Measurements from ENCODE around the gene ETS1.
A peak's percentile ranks its signal among the peaks of the same experiment; 100 is the strongest.

Gene ETS1

DNA sequence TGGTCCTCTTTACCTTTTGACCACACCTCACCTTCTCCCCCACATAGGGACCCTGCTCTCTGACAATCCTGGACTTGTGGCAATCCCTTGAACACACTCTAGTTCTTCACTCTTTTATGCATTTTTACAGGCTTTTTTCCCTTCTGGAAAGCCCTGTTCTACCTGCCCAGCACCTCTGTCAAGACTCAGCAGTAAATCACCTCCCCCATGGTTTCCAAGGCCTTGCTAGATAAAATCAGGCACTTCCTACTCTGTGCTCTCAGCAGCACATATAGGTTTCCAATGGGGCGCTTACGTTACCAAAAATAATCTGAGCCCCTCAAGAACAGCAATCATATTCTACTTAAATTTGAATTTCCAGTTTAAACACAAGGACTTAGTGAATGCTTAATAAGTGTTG lies 53.9 kb downstream of the ETS1 start:
- no peak for DNase-seq

DNA sequence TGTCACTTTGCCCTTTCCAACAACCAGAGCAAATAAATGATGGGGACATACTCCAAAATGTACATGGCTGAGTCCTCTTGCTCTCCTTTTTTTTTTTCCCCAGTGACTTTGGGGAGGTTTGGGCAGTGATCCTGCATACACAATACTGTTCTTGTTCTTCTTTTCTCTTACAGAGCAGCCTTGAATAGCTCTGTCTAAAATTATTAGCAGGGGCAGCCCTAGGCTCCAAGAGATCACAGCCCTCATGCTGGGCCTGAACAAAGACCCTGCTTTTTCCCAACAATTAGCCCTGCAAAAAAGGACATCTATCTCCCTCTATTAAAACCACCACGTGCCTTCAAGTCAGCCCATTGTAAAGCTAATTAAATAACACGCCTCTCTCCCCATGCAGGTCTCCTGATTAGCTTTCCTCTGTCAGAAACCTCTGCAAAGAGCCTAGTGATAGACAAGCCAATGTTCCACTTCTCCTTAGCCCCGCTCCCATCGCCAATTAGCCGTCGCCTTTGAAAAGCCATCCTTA lies 54.7 kb downstream of the ETS1 start:
- DNase-seq = peak; percentile 96

DNA sequence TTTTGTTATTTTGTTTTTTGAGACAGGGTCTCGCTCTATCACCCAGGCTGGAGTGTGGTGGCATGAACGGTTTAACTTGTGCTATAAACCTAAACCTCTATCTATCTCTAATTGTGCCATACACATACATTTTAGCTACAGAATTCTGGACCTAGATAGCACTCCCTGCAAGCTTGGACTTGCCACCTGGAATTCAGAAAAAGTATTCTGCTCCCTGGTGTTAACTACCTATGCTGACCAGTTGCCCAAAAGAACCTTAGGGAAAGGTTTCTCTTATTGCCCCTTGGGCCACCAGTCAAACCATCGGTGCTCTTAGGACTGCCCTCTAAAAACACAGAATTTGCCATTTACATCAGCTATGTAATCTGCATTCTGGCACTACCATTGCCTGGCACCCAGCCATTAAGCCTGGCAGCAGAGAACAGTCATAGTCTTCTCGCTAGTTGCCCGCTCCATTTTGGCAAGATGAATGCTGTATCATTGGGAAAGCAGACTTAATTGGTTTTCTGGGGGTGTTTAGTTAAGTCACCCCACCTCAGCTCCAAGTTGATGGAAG lies 55.3 kb downstream of the ETS1 start:
- DNase-seq = peak; percentile 42

DNA sequence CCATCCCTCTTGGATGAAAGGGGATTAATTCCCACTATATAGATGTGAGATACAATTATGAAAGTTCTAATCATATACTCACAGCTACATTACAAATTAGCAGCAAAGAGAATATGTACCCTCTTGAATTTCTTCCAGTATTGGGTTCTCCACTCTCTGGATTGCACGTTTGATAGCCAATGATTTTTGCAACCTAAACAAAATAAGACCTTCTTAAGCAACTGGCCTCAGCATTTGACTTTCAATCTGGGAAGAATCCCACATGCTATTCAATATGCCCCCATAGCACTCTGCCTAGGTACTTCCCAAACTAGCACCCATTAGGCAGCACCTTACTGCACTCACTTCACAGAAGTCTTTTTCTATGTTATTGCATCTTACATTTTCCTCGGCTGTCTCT lies 55.8 kb downstream of the ETS1 start:
- DNase-seq = no peak

DNA sequence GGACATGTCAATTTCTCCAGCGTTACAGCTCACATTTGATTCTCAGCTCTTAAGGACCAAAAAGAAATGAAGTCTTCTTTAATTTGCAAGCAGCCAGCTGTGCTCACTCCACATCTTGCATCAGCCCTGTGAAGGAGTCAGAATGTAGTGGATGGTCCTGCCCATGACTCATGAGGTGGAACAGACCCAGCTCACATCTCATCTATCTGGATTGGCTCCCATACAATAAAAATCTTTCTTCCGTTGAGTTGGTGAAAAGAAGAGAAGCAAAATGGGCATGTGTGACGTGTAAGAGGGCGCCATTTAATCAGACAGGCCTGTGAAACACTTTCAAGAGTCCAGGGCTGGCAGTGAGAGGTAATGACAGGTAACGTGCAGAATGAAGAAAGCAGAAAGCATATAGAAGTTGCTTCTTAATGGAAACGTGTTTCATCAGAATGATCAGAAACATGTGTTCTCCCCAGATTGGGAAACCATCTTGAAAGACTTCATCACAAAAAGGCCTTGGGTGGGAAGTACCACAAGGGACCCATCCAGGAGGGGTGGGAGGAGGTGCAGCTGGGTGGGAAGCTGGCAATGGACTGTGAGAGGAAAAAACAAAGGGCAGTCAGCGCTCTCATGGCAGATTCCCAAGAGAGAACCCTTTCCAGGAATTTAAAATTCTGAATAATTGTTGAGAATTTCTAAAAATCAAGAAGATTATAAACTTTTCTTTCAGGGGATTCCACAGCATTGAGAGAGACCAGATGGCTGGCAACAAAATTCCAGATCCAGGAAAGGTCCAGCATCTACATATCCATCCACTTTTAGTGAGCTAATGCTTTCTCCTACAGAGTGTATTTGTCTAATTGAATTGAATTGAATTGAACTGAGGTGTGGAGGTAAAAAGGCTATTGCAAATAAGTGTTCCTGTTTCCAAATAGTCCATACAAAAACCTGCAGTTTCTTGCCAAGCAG lies 57.0 kb downstream of the ETS1 start:
- no peak for DNase-seq

DNA sequence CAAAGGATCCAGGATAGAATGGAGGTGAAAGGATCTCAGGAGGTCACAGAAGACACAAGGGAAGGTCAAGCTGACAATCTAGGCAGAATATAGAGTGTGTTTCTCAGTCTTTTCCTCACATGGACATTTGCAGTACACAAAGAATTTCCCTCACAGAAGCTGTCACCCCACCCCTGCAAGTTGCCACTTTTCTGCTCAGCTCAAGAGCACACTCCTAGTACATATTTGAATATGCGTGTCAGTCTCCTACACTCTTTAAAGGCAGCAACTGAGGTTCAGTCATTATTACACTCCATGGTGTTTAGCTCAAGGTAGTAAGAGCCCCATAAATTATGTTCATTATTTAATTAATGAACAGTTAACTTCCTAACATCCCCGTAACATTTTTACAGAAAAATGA lies 59.1 kb downstream of the ETS1 start:
- DNase-seq = no peak

DNA sequence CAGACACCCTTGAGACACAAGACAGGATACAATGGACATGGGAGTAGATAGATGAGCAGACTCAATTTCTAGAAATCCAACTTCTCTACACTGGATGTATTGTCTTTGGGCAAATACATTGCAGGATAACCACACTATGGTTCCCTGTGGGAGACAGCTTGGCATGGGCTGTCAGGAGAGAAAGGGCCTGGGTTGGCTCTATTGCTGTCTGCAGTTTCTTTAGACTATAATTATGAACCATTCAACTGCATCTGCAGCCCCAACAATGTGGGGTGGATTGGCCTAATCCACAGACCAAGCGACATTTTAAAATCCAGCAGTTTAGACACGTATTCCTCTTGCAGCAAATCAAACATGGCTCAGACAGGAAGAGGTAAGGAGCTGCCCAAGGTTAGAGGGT lies 60.3 kb downstream of the ETS1 start:
- no peak for DNase-seq

DNA sequence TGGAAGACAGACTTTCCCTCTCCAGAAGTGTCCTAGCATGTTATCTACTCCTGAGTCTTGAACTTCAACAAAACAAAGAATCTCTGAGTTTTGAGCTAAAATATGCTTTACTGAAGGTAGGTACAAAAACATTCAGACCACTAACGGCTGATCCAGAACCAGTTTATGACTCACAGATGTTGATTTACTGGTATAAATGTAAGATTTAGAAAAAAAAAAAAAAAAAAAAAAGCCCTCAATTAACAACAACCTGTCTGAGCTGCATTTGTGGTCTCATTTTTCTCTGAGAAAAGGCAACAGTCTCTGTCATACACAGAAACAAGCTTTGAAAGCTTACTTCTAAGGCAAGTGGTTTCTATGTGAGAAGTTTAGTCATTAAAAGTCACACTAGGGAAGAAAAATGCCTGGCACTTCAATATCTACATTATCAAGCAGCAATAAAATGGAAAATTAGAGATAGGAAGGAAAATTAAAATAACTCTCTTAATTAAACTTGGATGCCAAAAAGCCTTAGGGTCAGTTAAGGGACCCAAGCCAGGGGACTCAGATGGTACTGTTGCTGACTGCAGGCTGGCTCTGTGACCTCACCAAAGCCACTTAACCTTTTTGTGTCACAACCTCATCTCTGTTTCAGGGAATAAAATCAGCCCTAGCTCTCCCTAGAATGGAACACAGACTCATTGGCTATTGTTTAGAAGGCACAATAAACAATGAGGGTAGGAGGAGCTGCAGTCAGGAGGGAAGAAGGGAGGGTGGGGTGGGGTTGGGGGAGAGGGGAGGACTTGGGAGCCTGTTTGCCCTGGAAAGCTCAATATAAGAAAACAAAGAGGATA lies 61.7 kb downstream of the ETS1 start:
- no peak for DNase-seq

DNA sequence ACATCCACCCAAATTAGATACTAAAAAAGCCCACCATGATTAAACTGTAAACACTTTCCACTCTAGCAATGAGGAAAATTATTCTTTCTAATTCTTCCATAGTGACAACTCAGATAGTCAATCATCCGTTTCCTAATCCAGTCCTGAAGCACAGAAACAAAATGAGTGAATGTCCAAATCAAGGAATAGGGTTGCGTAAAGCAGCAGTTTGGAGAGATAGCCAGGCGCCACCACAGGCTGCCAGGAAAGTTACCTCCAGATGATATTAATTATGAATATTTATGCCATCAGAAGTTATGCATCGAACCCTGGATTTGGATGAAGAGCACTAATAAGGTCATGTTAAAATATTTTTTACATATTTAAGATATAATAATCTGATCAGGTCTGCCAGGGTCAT lies 63.2 kb downstream of the ETS1 start:
- no peak for DNase-seq

DNA sequence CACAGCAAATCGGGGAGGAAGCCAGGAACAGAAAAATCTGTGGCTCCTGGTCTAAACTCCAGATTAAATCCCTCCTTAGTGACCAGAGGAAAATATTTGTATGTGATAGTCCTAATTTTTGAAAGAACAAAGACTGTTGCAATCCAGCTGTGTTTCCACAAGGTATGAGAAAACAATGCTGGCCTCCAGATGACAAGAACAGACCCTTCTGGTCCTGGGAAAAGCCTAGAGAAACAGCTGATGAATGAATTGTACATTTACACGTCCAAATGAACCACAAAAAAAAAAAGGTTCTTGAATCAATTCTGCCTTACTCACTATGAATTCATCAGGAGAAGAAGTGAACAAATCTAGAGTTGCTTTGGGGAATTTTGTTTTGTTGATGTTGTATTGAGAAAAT lies 63.7 kb downstream of the ETS1 start:
- no peak for DNase-seq

DNA sequence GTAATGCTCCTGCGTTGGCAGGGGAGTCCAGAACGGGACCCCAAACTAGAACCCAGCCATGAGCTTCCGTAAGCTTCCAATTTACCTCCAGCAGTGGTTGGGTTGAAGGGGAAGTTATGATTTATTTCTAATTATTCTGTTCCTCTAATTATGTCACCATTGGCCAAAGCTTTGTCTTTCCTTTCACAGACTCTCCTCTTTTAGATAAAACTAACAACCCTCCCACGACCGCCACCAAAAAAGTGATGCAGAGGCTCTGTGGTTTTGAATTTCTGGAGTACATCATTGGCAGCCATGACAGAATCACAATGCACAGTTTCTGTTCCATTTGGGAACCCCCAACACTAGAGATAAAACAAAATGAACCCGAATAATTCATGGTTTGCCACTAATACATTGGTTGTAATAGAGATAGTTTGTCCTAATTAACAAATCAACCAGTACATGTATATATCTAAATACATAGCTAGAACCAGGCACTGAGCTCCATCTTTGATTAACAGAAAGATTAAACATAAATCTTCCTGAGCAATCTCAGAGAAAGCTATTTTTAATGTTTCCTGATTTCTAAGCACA lies 64.3 kb downstream of the ETS1 start:
- no peak for DNase-seq

DNA sequence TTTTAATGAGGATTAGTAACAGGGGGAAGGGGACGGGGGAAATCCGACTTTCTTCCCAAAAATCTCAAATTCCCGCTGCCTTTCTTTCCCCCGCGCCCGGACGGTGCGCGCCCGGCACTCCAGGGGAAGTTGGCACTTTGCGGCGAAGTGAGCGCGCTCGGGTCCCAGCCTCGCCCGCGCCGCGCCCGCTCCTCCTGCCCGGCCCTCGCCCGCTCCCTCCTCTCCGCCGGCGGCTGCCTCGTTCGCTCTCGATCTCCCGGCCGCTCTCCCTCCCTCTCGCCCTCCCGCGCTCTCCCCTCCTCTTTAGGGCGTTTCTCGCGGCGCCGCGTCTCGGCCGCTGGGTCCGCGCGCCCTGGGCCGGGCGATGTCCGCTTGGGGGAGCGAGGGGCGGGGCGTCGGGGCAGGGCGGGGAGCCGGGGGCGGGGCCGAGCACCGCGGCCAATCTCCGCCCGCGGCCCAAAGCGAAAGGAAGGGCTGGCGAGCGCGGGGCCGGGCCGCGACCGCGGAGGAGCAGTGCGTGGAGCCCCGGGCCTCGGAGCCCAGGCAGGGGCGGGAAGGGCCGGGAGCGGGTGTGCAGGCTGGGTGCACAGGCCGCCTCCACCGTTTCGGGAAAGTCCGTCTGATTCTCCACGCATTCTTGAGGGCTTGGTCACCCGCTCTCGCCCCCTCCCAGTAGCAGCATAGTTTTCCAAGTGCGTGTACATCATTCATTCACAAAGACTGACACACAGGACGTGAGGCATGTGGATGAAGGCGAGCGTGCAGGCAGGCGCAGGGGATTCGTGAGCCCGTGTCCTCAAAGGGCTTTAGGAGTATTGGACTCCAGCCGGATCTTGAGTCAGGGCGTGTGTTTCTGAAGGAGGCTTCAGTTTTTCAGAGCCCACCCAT lies 65.1 kb downstream of the ETS1 start:
- peak; percentile 94 for DNase-seq

DNA sequence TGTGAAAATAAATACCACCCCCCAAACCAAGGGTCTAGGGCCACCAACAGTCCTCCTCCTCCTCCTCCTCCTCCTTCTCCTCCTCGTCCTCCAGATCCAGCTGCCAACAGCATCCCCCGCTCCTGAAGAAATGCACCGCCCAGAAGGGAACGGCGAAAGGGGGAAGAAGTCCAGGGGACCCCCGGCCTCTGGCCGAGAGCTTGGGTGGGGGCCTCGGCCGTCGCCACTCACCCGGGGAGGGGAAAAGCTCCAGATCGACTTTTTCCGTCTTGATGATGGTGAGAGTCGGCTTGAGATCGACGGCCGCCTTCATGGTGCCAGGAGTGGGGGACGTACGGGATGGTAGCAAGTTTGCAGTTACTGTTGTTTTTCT lies 65.7 kb downstream of the ETS1 start:
- DNase-seq = no peak

DNA sequence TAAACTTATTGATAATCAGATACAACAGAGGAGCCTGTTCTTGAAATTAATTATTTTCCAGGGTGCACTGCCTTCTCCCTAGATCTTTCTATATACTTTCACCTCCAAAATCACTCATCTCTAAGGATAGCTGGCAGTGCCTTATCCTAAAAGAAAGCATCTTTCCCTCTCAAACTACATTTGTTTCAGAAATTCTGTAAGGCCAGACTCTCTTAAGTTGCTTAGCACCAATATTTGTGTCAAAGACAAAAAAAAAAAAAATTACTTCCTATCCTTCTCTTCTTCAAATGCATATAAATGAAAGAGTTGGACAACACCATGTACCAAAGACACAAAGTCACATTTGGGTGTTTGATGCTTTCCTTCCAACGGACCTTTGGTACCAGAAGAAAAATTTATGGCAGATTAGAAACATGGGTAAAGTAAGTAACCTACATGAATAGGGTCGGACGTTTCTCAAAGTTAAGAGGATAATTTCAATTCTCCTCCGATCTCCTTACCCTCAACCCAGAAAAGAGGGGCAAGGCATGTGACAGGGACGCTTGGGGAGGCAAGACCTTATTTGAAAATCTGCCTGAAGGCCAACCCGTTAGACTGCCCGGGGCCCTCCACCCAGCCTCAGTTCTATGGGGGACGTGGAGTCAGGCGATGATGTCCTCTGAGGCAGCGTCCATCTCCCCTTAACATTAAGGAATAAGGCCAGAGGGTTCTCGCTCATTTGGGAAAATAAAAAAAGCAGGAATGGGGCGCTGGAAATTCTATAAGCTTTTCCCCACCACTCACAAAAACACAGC lies 66.3 kb downstream of the ETS1 start:
- no peak for DNase-seq

DNA sequence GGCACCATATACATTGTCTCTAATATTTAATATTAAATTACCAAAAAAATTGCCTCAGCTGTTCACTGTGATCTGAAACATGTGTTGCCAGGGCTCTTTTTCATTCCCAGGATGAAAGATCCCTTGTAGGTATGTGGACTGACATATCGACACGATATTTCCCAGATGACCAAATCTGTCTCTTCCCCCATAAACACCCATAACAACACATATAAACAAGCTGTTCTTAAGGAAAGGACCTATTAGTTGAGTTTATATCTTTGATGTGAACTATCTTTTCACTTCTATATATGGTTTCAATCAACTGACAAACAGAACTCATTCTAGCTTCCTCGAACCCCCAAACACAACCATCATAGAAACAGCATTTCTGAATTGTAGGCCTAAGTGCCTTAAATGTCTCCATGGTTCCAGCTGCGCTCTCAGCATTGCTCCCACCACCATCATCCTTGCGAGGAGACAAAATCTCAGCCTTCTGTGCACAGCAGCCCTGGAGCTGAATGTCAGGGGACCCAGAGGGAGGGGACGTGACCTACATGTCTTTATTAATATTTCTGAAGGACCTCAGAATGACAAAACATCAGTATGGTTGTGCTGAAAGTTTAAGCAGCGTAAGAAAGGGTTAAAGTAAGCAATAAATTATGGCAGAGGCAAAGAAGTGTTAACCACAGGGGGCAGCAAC lies 67.0 kb downstream of the ETS1 start:
- no peak for DNase-seq

DNA sequence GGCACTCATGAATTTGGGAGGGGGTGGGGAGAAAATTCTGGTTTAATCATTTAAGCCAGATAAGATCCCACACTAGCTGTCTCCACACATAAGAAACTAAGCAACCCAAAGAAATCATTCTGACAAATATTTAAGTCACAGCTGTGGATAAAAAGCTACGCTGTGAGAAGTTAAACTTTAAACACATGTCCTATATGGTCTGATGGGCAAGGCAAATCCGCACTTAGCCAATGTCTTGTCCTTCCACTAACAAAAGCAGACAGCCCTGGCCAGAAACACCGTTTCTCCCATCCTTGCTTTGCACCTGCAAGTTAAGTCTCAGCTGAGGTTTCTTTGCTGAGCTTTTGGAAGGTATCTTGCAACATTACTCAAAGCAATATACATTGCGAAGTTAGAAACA lies 68.0 kb downstream of the ETS1 start:
- DNase-seq = no peak

DNA sequence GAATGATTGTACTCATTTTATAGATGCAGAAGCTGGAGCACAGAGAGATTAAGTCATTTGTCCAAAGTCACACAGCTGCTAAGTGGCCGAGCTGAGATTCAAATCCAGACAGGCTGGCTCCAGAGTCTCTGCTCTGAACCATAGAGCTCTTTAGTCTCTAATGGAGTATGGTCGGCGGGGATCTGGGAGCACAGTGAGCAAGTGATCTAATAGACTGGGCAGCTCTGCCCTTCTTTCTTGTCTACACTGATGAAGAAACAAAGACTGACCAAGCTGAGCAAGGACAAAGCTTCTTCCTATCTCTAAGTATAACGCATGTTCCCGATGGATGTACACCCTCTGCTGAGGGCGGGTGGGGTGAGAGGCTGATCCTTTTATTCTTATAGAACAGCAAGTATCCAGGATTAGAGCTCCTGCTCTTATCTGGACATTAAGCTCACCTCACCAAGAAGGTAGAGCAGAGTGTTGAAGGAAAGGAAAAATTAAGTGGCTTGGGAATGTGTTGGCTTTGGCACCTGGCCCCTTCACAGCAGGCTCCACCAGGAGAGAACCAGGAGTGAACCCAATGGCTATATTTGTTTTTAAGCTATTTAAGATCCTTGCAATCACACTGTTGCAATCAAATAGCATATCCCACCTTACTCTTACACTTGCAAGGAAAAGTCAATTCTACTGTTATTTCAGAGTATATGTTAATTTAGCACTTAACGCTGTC lies 68.7 kb downstream of the ETS1 start:
- DNase-seq = peak; percentile 44

DNA sequence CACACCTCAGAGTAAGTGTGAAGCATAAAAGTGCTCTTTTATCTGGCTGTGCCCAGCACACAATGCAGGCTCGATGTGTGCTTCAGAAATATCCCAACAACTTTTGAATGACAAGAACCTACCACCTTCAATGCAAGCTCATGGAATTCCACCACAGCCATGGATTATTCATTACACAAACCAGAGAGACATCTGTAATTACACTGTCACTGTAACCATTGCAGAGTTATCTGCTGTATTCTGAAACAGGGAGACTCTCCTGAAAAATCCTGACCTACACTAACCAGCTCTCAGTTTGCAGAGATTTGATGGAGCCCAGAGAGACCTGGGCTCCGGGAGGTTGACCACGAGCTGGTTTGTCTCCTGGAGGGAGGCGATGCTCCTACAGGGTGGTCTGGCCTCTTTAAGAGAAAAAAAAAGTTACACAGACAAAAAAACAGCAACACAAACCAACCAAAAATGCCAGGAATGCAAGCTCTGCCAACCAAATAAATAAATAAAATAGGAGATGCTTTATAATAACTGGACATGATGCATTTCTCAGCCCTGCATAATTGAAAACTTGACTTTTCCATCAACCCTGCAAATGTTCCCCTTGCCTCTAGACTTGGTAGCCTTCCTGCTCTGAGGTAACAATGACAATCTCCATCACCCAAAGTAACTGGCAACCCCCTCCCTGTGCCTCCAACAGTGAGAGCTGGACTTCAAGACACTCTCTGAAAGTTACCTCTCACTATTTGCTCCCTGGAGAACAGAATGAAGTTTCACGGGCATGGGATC lies 69.7 kb downstream of the ETS1 start:
- DNase-seq = no peak

DNA sequence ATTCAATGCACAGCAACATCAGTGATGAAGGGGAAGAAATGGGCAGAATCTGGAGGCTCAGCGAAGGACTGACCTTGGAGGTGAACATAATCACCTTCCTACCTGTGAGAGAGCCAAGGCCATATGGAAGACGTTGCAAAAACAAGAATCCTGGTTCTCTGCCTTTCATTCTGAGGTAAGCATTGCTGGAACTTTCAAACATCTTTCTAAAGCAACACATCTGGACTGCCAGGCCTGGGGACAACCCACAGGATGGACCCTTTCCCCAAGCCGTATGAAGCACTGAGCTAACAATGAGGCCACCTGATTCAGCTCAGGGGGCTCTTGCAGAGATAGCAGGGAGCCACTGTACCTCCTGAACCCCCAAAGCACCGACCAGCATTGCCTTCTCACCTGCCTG lies 70.5 kb downstream of the ETS1 start:
- no peak for DNase-seq

Data from NCI-H146 (cell line).